Liver (tissue), 9 donors: ENCODE measurements around the gene TIRAP. TPM values are rescaled to one million over a fixed set of nuclear protein-coding genes. Genes with fewer than 3 reads are reported as not detected.

Experiments used
- DNase-seq: peaks from one replicate; pipeline ENCODE4 v3.0.0-alpha.2; 2017; ENCODE audit warnings: low spot score
- H3K27ac ChIP-seq, 2 donors: one replicate each; pipeline ENCODE4 v1.7.0; 2013; ENCODE audit warnings: inconsistent platforms in 2 of 2, low read length in 2 of 2, control low read depth in 1 of 2, low read depth in 1 of 2, mild to moderate bottlenecking in 1 of 2
- H3K27me3 ChIP-seq, 4 donors: one replicate each; pipeline versions ENCODE4 v1.6.1 to v1.7.0; 2013; ENCODE audit warnings: low read length in 3 of 4, inconsistent platforms in 1 of 4, mild to moderate bottlenecking in 1 of 4, moderate library complexity in 1 of 4; ENCODE audit not compliant: control insufficient read depth in 4 of 4, insufficient read depth in 4 of 4
- H3K36me3 ChIP-seq, 4 donors: one replicate each; pipeline versions ENCODE4 v1.6.1 to v1.7.0; 2013; ENCODE audit warnings: low read length in 3 of 4, mild to moderate bottlenecking in 3 of 4, low read depth in 1 of 4, moderate library complexity in 1 of 4; ENCODE audit not compliant: control insufficient read depth in 4 of 4, insufficient read depth in 3 of 4
- H3K4me1 ChIP-seq, 4 donors: one replicate each; pipeline versions ENCODE4 v1.6.1 to v1.7.0; 2013; ENCODE audit warnings: low read length in 3 of 4, mild to moderate bottlenecking in 3 of 4, moderate library complexity in 1 of 4; ENCODE audit not compliant: control insufficient read depth in 4 of 4, insufficient read depth in 4 of 4
- H3K4me3 ChIP-seq, 3 donors: one replicate each; pipeline versions ENCODE4 v1.6.1 to v1.7.0; 2013; ENCODE audit warnings: low read length in 3 of 3, control low read depth in 1 of 3, low read depth in 1 of 3, mild to moderate bottlenecking in 1 of 3
- H3K9ac ChIP-seq, 2 donors: one replicate each; pipeline ENCODE4 v1.7.0; 2013; ENCODE audit warnings: low read length in 2 of 2, mild to moderate bottlenecking in 2 of 2, moderate library complexity in 2 of 2, control low read depth in 1 of 2, low read depth in 1 of 2
- H3K9me3 ChIP-seq, 4 donors: one replicate each; pipeline versions ENCODE4 v1.6.1 to v1.7.0; 2013; ENCODE audit warnings: low read length in 3 of 4; ENCODE audit not compliant: control insufficient read depth in 4 of 4
- ATF3 ChIP-seq: IDR thresholded peaks from 2 replicates; pipeline ENCODE4 v1.6.1; 2016; ENCODE audit warnings: antibody characterized with exemption
- CTCF ChIP-seq: fragments of 150-350 bp; IDR thresholded peaks from 2 replicates; pipeline ENCODE4 v1.5.1; 2017; ENCODE audit warnings: improper control_type of control experiment, low read depth, low read length; ENCODE audit not compliant: missing input control
- EGR1 ChIP-seq, 2 donors: IDR thresholded peaks; 2 replicates each; pipeline ENCODE4 v1.6.1; 2016 to 2018; ENCODE audit warnings: antibody characterized with exemption in 2 of 2, low read depth in 2 of 2
- FOXA1 ChIP-seq: IDR thresholded peaks from 2 replicates; pipeline ENCODE4 v1.6.1; 2016; ENCODE audit warnings: antibody characterized with exemption
- FOXA2 ChIP-seq: IDR thresholded peaks from 2 replicates; pipeline ENCODE4 v1.6.1; 2016; ENCODE audit warnings: antibody characterized with exemption
- GABPA ChIP-seq, 2 donors: IDR thresholded peaks in 1 of 2; conservative IDR thresholded peaks in 1 of 2; 2 replicates each; pipeline ENCODE4 v1.6.1; 2016; ENCODE audit warnings: antibody characterized with exemption in 2 of 2, mild to moderate bottlenecking in 1 of 2, moderate library complexity in 1 of 2
- HNF4A ChIP-seq, 2 donors: conservative IDR thresholded peaks; 2 replicates each; pipeline ENCODE4 v1.6.1; 2016; ENCODE audit warnings: antibody characterized with exemption in 2 of 2, mild to moderate bottlenecking in 2 of 2
- HNF4G ChIP-seq: IDR thresholded peaks from 2 replicates; pipeline ENCODE4 v1.6.1; 2016; ENCODE audit warnings: antibody characterized with exemption
- JUND ChIP-seq, 2 donors: IDR thresholded peaks; 2 replicates each; pipeline ENCODE4 v1.6.1; 2016; ENCODE audit warnings: antibody characterized with exemption in 2 of 2
- MAX ChIP-seq: IDR thresholded peaks from 2 replicates; pipeline ENCODE4 v1.6.1; 2016; ENCODE audit warnings: antibody characterized with exemption
- NR2F2 ChIP-seq: IDR thresholded peaks from 2 replicates; pipeline ENCODE4 v1.6.1; 2016; ENCODE audit warnings: antibody characterized with exemption
- RAD21 ChIP-seq, 2 donors: IDR thresholded peaks; 2 replicates each; pipeline ENCODE4 v1.6.1; 2016; ENCODE audit warnings: antibody characterized with exemption in 2 of 2, mild to moderate bottlenecking in 2 of 2
- RXRA ChIP-seq, 2 donors: IDR thresholded peaks; 2 replicates each; pipeline ENCODE4 v1.6.1; 2017 to 2018; ENCODE audit warnings: antibody characterized with exemption in 2 of 2, mild to moderate bottlenecking in 1 of 2
- SP1 ChIP-seq: IDR thresholded peaks from 2 replicates; pipeline ENCODE4 v1.6.1; 2018; ENCODE audit warnings: antibody characterized with exemption, mild to moderate bottlenecking
- TAF1 ChIP-seq: conservative IDR thresholded peaks from 2 replicates; pipeline ENCODE4 v1.6.1; 2016; ENCODE audit warnings: antibody characterized with exemption, mild to moderate bottlenecking
- YY1 ChIP-seq: IDR thresholded peaks from 2 replicates; pipeline ENCODE4 v1.6.1; 2016; ENCODE audit warnings: antibody characterized with exemption, mild to moderate bottlenecking
- ZBTB33 ChIP-seq: IDR thresholded peaks from 2 replicates; pipeline ENCODE4 v1.6.1; 2016; ENCODE audit warnings: antibody characterized with exemption
- WGBS: extraction: QIAGEN DNeasy Blood & Tissue Kit; methylation state at CpG from one replicate; pipeline ENCODE4 v1.1.7; 2013; 5-methylcytosine and 5-hydroxymethylcytosine counted together
- polyA plus RNA-seq, 2 donors: library from polyadenylated mRNA; stranded (reverse) in 1 of 2; unstranded in 1 of 2; fragments of 200-250 nt in 1 of 2; fragments of >200 nt in 1 of 2; fragmentation: Nextera tagmentation in 1 of 2; extraction: Ambion mirVana in 1 of 2; gene quantifications; one replicate each; pipeline versions ENCODE4 v1.2.1 to v1.2.3, GENCODE V29; 2013 to 2015
- total RNA-seq, 2 donors: library from RNA; depleted of rRNA; stranded (reverse); fragments of >200 nt; gene quantifications; one replicate each; pipeline ENCODE4 v1.2.3, GENCODE V29; 2014
- donor health status: healthy.
- donor health status: healthy.
- donor health status: healthy.
- donor health status: healthy.
- donor health status: healthy.

Gene TIRAP
- total and polyA plus RNA-seq, 4 donors, result 3.9 to 9.5 (median 6.4) TPM

- TF ChIP-seq CTCF (no peak), ZBTB33 (no peak), HNF4G (no peak)
These were observed 13.9 kb upstream of the TIRAP start, which contains the start of the genes FOXRED1 and SRPRA (continued) for GRCh38 chr11:126268708-126269579.

GRCh38 chr11:126277322-126277721 is 5.6 kb upstream of the TIRAP start:
- Histone ChIP-seq H3K4me1 (peaks cover 4 to 50% (median 36%) of the 10 kb centered on the region in 4 donors), H3K4me3 (no peak overlapping the region), H3K36me3 (peaks cover 0 to 32% (median 19%) of the 10 kb centered on the region in 4 donors), H3K27me3 (no peaks in the 10 kb centered on the region), H3K27ac (peak overlapping the region; percentile 45 to 69), H3K9me3 (no peaks in the 10 kb centered on the region), H3K9ac (no peak overlapping the region)
- WGBS, result 50% methylated on average over 11 of the region's 11 CpGs
- peak; percentile 54 for DNase-seq
- peak; percentile 1 for TF ChIP-seq TAF1
- TF ChIP-seq JUND (IDR thresholded peaks at IDR 0.05), result no peak
- TF ChIP-seq SP1, result no peak
- TF ChIP-seq HNF4G, result peak; percentile 43
- peak; percentile 74 to 77 for TF ChIP-seq HNF4A (conservative IDR thresholded peaks at IDR 0.05)

- Histone ChIP-seq H3K27me3 (no peaks in the 10 kb centered on the region), H3K9ac (no peak overlapping the region), H3K4me1 (peaks cover 4 to 54% (median 38%) of the 10 kb centered on the region in 4 donors), H3K36me3 (peaks cover 0 to 28% (median 19%) of the 10 kb centered on the region in 4 donors), H3K27ac (peak overlapping the region; percentile 45 to 69), H3K4me3 (no peak overlapping the region), H3K9me3 (no peaks in the 10 kb centered on the region)
- peak; percentile 49 for DNase-seq
- 46% methylated on average over 4 of the region's 4 CpGs for WGBS
- peak in 1 of 2 donors; percentile 35 for TF ChIP-seq HNF4A (conservative IDR thresholded peaks at IDR 0.05)
- no peak for TF ChIP-seq GABPA (IDR thresholded peaks at IDR 0.05 in 1 of 2, conservative IDR thresholded peaks at IDR 0.05 in 1 of 2)
- TF ChIP-seq RXRA (IDR thresholded peaks at IDR 0.05), result peak; percentile 58 to 79
- TF ChIP-seq MAX, result no peak
- peak; percentile 75 for TF ChIP-seq SP1
- TF ChIP-seq CTCF, result no peak
- TF ChIP-seq FOXA2, result no peak
- TF ChIP-seq YY1, result peak; percentile 32
- peak in 1 of 2 donors; percentile 31 for TF ChIP-seq JUND (IDR thresholded peaks at IDR 0.05)
- no peak for TF ChIP-seq RAD21 (IDR thresholded peaks at IDR 0.05)
- no peak for TF ChIP-seq EGR1 (IDR thresholded peaks at IDR 0.05; ENCODE audit: low read depth in 2 of 2)
- peak; percentile 22 for TF ChIP-seq TAF1
- no peak for TF ChIP-seq ZBTB33
- TF ChIP-seq HNF4G, result peak; percentile 2
- peak; percentile 17 for TF ChIP-seq ATF3
- no peak for TF ChIP-seq NR2F2
- TF ChIP-seq FOXA1, result no peak
These were observed 5.1 kb upstream of the TIRAP start for GRCh38 chr11:126277780-126278179.
